Tibial nerve (tissue), 4 donors: Measurements from ENCODE around the gene MTA2. TPM values are rescaled to one million over a fixed set of nuclear protein-coding genes. Genes with fewer than 3 reads are reported as not detected.

Experiments
- DNase-seq, 2 donors: peaks; one replicate each; pipeline ENCODE4 v3.0.0-alpha.2; 2019; ENCODE audit warnings: low spot score in 2 of 2
- H3K27ac ChIP-seq, 4 donors: fragments of 200-600 bp; sonication (generic) in 3 of 4; one replicate each; pipeline ENCODE4 v1.5.1; 2017 to 2019; ENCODE audit warnings: mild to moderate bottlenecking in 1 of 4
- H3K27me3 ChIP-seq, 2 donors: fragments of 200-600 bp; sonication (generic) in 1 of 2; one replicate each; pipeline versions ENCODE4 v1.5.1 to v1.6.0; 2017 to 2019
- H3K36me3 ChIP-seq, 3 donors: fragments of 200-600 bp; sonication (generic); one replicate each; pipeline ENCODE4 v1.5.1; 2018 to 2019
- H3K4me1 ChIP-seq, 4 donors: fragments of 200-600 bp; sonication (generic) in 3 of 4; one replicate each; pipeline ENCODE4 v1.5.1; 2017 to 2019
- H3K4me3 ChIP-seq, 4 donors: fragments of 200-600 bp; sonication (generic) in 3 of 4; one replicate each; pipeline ENCODE4 v1.5.1; 2017 to 2019; ENCODE audit warnings: mild to moderate bottlenecking in 1 of 4, moderate library complexity in 1 of 4
- H3K9me3 ChIP-seq, 4 donors: fragments of 200-600 bp; sonication (generic) in 3 of 4; one replicate each; pipeline ENCODE4 v1.5.1; 2017 to 2019
- EP300 ChIP-seq, 2 donors: sonication (generic); formaldehyde crosslinking; IDR thresholded peaks; one replicate each; pipeline ENCODE4 v1.6.1; 2017; ENCODE audit warnings: antibody characterized with exemption in 2 of 2, mild to moderate bottlenecking in 1 of 2
- POLR2A ChIP-seq, 2 donors: fragments of 450-650 bp; IDR thresholded peaks; one replicate each; pipeline ENCODE4 v1.6.1; 2017; ENCODE audit warnings: antibody characterized with exemption in 2 of 2, mild to moderate bottlenecking in 2 of 2, moderate library complexity in 2 of 2
- WGBS, 2 donors: methylation state at CpG; one replicate each; pipeline ENCODE4 v1.1.5; 2018; 5-methylcytosine and 5-hydroxymethylcytosine counted together
- small RNA-seq: library from RNA; depleted of rRNA; stranded (forward); fragments of <200 nt; gene quantifications from one replicate; pipeline ENCODE3, GENCODE V24; 2016
- total RNA-seq, 4 donors: library from RNA; depleted of rRNA; stranded (reverse); fragments of >200 nt; gene quantifications; one replicate each; pipeline ENCODE4 v1.1.0, GENCODE V29; 2016
- TF ChIP-seq, protein P1 (sequence below), 5 experiments: fragments of 200-600 bp in 3 of 5; fragments of 450-650 bp in 2 of 5; sonication (generic) in 3 of 5; IDR thresholded peaks; one replicate each; pipeline ENCODE4 v1.5.1; 2016 to 2019; ENCODE audit warnings: antibody characterized with exemption in 5 of 5, mild to moderate bottlenecking in 3 of 5, moderate library complexity in 2 of 5

The MTA2 gene
- total RNA-seq, 4 donors from 2014 or later, result 79.5 to 95.3 (median 88.8) TPM

DNA sequence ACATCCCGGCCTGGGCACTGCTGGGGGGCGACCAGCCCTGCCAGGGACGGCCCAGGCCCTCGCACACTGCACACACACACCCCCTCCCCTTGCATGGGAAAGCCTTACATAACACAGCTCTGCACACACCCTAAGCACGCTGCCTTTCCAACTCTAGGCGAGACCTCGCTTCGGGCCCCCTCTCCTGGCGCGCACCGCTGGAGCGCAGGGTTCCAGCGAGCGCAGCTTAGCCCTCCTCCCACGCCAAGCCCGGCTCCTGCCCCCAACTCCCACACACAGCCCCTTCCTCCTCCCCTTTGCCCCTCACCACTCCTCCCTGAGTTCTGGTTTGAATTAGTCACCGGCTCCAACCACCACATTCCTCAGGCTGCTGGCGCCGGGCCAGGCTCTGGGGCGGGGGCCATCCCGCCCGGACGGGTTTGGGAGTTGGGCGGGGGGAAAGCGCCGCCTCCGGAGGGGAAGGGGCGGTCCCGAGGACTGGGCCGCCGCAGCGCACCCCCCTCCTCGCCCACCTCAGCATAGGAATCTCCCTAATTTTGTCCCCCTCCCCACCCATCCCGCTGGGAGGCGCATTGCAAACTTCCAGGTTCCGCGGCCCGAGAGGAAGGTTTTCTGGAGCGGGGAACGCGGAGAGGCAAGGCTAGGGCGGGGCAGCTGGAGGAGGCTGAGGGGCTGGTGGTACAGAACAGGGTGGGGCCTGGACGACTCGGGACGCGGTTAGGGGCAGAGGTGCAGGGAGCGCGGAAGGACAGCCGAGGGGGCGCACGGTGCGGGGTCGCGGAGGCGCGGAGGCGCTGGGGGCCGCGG is 56.0 kb downstream of the MTA2 start:
- H3K27me3 ChIP-seq, result no peaks in the 10 kb centered on the region
- peak overlapping the region; percentile 78 to 98 (median 88) for H3K4me3 ChIP-seq
- TF ChIP-seq, protein P1, sequence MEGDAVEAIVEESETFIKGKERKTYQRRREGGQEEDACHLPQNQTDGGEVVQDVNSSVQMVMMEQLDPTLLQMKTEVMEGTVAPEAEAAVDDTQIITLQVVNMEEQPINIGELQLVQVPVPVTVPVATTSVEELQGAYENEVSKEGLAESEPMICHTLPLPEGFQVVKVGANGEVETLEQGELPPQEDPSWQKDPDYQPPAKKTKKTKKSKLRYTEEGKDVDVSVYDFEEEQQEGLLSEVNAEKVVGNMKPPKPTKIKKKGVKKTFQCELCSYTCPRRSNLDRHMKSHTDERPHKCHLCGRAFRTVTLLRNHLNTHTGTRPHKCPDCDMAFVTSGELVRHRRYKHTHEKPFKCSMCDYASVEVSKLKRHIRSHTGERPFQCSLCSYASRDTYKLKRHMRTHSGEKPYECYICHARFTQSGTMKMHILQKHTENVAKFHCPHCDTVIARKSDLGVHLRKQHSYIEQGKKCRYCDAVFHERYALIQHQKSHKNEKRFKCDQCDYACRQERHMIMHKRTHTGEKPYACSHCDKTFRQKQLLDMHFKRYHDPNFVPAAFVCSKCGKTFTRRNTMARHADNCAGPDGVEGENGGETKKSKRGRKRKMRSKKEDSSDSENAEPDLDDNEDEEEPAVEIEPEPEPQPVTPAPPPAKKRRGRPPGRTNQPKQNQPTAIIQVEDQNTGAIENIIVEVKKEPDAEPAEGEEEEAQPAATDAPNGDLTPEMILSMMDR (IDR thresholded peaks at IDR 0.05), result peak in 1 of 5 experiments; percentile 14
- TF ChIP-seq EP300 (IDR thresholded peaks at IDR 0.05) (peak; percentile 53 to 95), POLR2A (IDR thresholded peaks at IDR 0.05) (peak; percentile 17 to 54)
- H3K4me1 ChIP-seq, result peaks cover 0 to 57% (median 48%) of the 10 kb centered on the region in 4 donors
- 0 to 1% methylated on average over 30 to 53 of the region's 59 CpGs for WGBS, 2 donors
- no peaks in the 10 kb centered on the region for H3K36me3 ChIP-seq
- DNase-seq, result peak; percentile 92 to 93
- no peaks in the 10 kb centered on the region for H3K9me3 ChIP-seq
- peak overlapping the region; percentile 97 to 98 (median 98) for H3K27ac ChIP-seq

DNA sequence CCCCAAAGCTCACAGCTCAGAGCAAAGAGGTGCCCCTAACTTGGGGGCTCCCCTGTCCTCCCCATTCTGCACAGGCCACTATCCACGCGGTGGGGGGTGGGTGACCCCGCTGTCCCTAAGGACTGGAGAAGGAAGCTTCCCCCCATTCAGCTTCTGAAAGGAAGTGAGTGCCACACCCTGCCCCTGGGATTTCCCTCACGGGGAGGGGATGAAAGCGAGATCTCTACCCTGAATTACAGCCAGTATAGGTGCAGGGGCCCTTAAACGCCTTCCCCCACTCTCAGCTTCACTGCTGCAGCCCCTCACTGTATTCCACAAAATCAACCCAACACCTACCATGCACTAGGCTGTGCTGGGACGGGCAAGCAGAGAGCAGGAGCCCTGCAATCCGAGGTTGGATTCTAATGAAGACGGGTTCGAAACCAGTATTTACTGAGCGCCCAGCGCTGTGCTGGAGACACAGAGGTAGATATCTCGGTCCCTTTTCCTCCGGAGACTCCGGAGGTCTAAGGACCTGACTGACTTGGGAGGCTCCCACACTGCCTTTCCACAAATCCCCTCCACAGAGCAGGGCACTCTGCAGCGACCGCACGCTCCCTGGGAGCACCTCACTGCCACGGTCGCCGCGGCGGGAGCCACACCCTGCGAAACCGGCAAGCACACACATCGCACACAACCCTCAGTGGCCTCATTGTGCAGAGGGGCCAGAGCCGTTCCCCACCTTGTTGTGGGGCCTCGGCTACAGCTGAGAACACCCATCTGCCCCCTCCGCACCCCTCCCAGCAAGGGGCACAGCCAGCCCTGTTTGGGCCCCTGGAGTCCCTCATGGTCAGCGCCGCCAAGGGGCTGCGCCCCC is 56.9 kb downstream of the MTA2 start:
- H3K27ac ChIP-seq, result peak overlapping the region; percentile 97 to 98 (median 98)
- TF ChIP-seq EP300 (IDR thresholded peaks at IDR 0.05) (no peak), POLR2A (IDR thresholded peaks at IDR 0.05) (no peak)
- TF ChIP-seq, protein P1 (IDR thresholded peaks at IDR 0.05), result no peak
- peaks cover 0 to 57% (median 52%) of the 10 kb centered on the region in 4 donors for H3K4me1 ChIP-seq
- DNase-seq, result no peak
- no peaks in the 10 kb centered on the region for H3K9me3 ChIP-seq
- no peaks in the 10 kb centered on the region for H3K27me3 ChIP-seq
- WGBS, 2 donors, result 1 to 2% methylated on average over 15 to 28 of the region's 32 CpGs
- H3K4me3 ChIP-seq, result peak overlapping the region; percentile 78 to 98 (median 88)
- H3K36me3 ChIP-seq, result no peaks in the 10 kb centered on the region

DNA sequence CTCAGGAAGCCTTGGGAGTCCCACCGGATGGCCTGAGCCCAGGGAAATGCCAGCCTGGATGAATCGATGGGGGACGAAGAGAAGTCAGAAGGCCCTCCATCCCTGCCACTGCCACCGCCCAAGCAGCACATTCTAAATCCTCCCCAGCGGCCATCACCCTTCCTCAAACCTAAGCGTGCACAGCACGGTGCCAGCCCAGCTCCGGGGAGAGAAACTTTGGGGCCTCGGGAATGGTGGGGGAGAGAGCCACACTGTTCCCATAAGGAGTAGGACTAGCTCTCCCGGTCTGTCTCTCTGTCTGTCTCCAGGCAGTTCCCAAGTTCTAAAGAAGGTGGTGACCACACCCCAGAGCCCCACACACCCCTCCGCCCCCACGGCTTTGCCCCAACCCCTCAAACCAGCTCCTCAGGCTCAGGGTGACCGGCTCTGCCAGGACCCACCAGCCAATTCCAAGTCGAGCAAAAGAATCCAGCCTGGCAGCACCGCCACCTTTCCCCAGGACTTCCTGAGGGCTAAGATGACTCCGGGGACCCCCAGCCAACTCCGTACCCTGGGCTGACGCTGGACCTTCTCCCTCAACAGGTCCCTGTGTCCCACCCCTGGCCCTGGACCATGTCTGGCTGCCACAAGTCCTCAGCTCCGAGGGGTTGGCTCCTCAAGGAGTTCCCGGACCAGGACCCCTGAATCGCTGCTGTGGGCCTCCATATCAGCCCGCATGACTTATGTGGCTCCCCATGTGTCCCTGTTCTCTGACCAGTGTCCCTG is 57.8 kb downstream of the MTA2 start:
- Histone ChIP-seq H3K36me3 (no peaks in the 10 kb centered on the region), H3K4me3 (peak overlapping the region; percentile 78 to 98 (median 88)), H3K9me3 (no peaks in the 10 kb centered on the region), H3K27me3 (no peaks in the 10 kb centered on the region), H3K4me1 (peaks cover 0 to 63% (median 52%) of the 10 kb centered on the region in 4 donors), H3K27ac (peak overlapping the region; percentile 97 to 98 (median 98))
- WGBS, 2 donors, result 6 to 18% methylated on average over 19 to 20 of the region's 22 CpGs
- no peak for TF ChIP-seq POLR2A (IDR thresholded peaks at IDR 0.05)
- DNase-seq, result no peak

Small RNAs within 50 kb of the gene (small RNA-seq; reads per million reads assigned to genes)
- gene AP001458.1 (not detected), gene EEF1G (not detected), gene MIR6747 (0.28 reads per million)

Other genes starting within 250 kb of the MTA2 start
- gene SCGB1A1, start 182.8 kb downstream of the MTA2 start, total RNA-seq, result not detected
- gene AHNAK, start 55.1 kb downstream of the MTA2 start, total RNA-seq, result 1,000 to 10,000 TPM; 1,417 to 3,061 (median 2,562) TPM
- gene EEF1G, start 28.0 kb downstream of the MTA2 start, total RNA-seq, result 1,000 to 10,000 TPM; 1,003 to 1,250 (median 1,110) TPM
- 10 to 100 TPM in 3 of 4 donors, 1 to 10 TPM in 1; 8.3 to 18.8 (median 14.2) TPM for gene TUT1, start 10.3 kb downstream of the MTA2 start, total RNA-seq
- 100 to 1,000 TPM in 2 of 4 donors, 10 to 100 TPM in 2; 64.9 to 138 (median 93.9) TPM for gene EML3, start 10.9 kb upstream of the MTA2 start, total RNA-seq
- gene ROM1, start 11.4 kb upstream of the MTA2 start, total RNA-seq, result 10 to 100 TPM in 3 of 4 donors, 1 to 10 TPM in 1; 9.3 to 13.8 (median 11.2) TPM
- 10 to 100 TPM; 35.4 to 60.3 (median 50.7) TPM for gene B3GAT3, start 20.1 kb upstream of the MTA2 start, total RNA-seq
- gene GANAB, start 44.7 kb upstream of the MTA2 start, total RNA-seq, result 100 to 1,000 TPM; 107 to 150 (median 121) TPM
- gene INTS5, start 51.4 kb upstream of the MTA2 start, total RNA-seq, result 10 to 100 TPM; 14.0 to 22.8 (median 20.3) TPM
- 10 to 100 TPM; 32.7 to 48.0 (median 40.8) TPM for gene C11orf98, start 63.3 kb upstream of the MTA2 start, total RNA-seq
- gene CSKMT, start 63.4 kb upstream of the MTA2 start, total RNA-seq, result 10 to 100 TPM in 1 of 4 donors, 1 to 10 TPM in 3; 2.6 to 17.0 (median 5.7) TPM
- gene UQCC3, start 69.8 kb upstream of the MTA2 start, total RNA-seq, result 10 to 100 TPM in 3 of 4 donors, 1 to 10 TPM in 1; 7.6 to 22.2 (median 14.6) TPM
- gene LBHD1, start 70.4 kb upstream of the MTA2 start, total RNA-seq, result 10 to 100 TPM in 1 of 4 donors, 1 to 10 TPM in 3; 3.9 to 11.1 (median 5.4) TPM
- gene UBXN1, start 77.2 kb upstream of the MTA2 start, total RNA-seq, result 100 to 1,000 TPM; 140 to 205 (median 162) TPM
- 10 to 100 TPM; 44.6 to 64.8 (median 48.4) TPM for gene LRRN4CL, start 87.7 kb upstream of the MTA2 start, total RNA-seq
- gene BSCL2, start 105.6 kb upstream of the MTA2 start, total RNA-seq, result 100 to 1,000 TPM in 2 of 4 donors, 10 to 100 TPM in 2; 58.8 to 149 (median 93.2) TPM
- 1 to 10 TPM in 1 of 4 donors, under 1 TPM in 1, not detected in 2; 0.63 to 2.6 TPM for gene GNG3, start 105.8 kb upstream of the MTA2 start, total RNA-seq
- 10 to 100 TPM; 24.7 to 34.8 (median 28.6) TPM for gene HNRNPUL2, start 125.6 kb upstream of the MTA2 start, total RNA-seq
- 10 to 100 TPM; 20.1 to 37.1 (median 23.6) TPM for gene TTC9C, start 126.6 kb upstream of the MTA2 start, total RNA-seq
- gene ZBTB3, start 152.3 kb upstream of the MTA2 start, total RNA-seq, result 1 to 10 TPM; 8.1 to 9.8 (median 8.9) TPM
- gene POLR2G, start 159.7 kb upstream of the MTA2 start, total RNA-seq, result 10 to 100 TPM; 49.2 to 70.0 (median 53.6) TPM
- gene TAF6L, start 169.5 kb upstream of the MTA2 start, total RNA-seq, result 10 to 100 TPM; 23.2 to 38.8 (median 33.1) TPM
- 100 to 1,000 TPM in 1 of 4 donors, 10 to 100 TPM in 3; 80.8 to 105 (median 94.9) TPM for gene TMEM179B, start 185.5 kb upstream of the MTA2 start, total RNA-seq
- gene TMEM223, start 190.1 kb upstream of the MTA2 start, total RNA-seq, result 10 to 100 TPM; 22.9 to 40.4 (median 31.3) TPM
- 10 to 100 TPM; 51.3 to 94.4 (median 67.0) TPM for gene NXF1, start 203.6 kb upstream of the MTA2 start, total RNA-seq
- 10 to 100 TPM; 25.9 to 39.1 (median 29.2) TPM for gene STX5, start 230.2 kb upstream of the MTA2 start, total RNA-seq
- not detected for gene TEX54, start 231.0 kb upstream of the MTA2 start, total RNA-seq
- 10 to 100 TPM; 31.7 to 75.0 (median 48.0) TPM for gene WDR74, start 237.7 kb upstream of the MTA2 start, total RNA-seq